OCI-LY7 (cell line): ENCODE data around the gene ZNF333. TPM values are rescaled to one million over a fixed set of nuclear protein-coding genes. Genes with fewer than 3 reads are reported as not detected.

Source experiments
- Bru-seq: library from RNA; stranded (reverse); fragments of 400-500 nt; gene quantifications from one replicate; lab custom pipeline; 2021; lab: Mats Ljungman, UMichigan
- BruChase-seq, 2 experiments: library from RNA; stranded (reverse); fragments of 400-500 nt; gene quantifications; one replicate each; lab custom pipeline; 2021; lab: Mats Ljungman, UMichigan
- BruUV-seq: library from RNA; stranded (reverse); fragments of 400-500 nt; replicated peaks from 2 replicates; lab custom pipeline; 2021; lab: Mats Ljungman, UMichigan
- CTCF ChIA-PET: fragments of 300-600 bp; sonication (Branson Sonifier 250); formaldehyde crosslinking; loops from one replicate; lab custom pipeline; 2022; ENCODE audit warnings: antibody characterized with exemption; ENCODE audit not compliant: unreplicated experiment; lab: Charles Lee
- POLR2A ChIA-PET: fragments of 300-600 bp; sonication (Branson Sonifier 250); formaldehyde crosslinking; loops from one replicate; lab custom pipeline; 2022; ENCODE audit warnings: antibody characterized with exemption; lab: Charles Lee
- DNase-seq: peaks from one replicate; pipeline ENCODE4 v3.0.0-alpha.2; 2015; ENCODE audit warnings: low spot score
- H2AFZ ChIP-seq: fragments of 200-600 bp; sonication (generic), shearing (Covaris generic); 2 replicates; pipeline ENCODE4 v1.6.1; 2014; ENCODE audit warnings: mild to moderate bottlenecking, antibody characterized with exemption, low read length, moderate library complexity
- H3K27ac ChIP-seq: fragments of 200-600 bp; sonication (generic); 2 replicates; pipeline ENCODE4 v1.5.1; 2014; ENCODE audit warnings: mixed run types, low read depth, mild to moderate bottlenecking, moderate library complexity, low read length, inconsistent platforms; ENCODE audit not compliant: poor library complexity, severe bottlenecking
- H3K36me3 ChIP-seq: fragments of 200-600 bp; sonication (generic); 2 replicates; pipeline ENCODE4 v1.6.1; 2014; ENCODE audit warnings: mild to moderate bottlenecking, antibody characterized with exemption, low read length, moderate library complexity, mixed read lengths; ENCODE audit not compliant: insufficient read depth
- H3K4me1 ChIP-seq: fragments of 200-600 bp; sonication (generic); 2 replicates; pipeline ENCODE4 v1.5.1; 2014; ENCODE audit warnings: mild to moderate bottlenecking, low read length; ENCODE audit not compliant: insufficient read depth, poor library complexity, severe bottlenecking
- H3K4me2 ChIP-seq: fragments of 200-600 bp; sonication (generic); 2 replicates; pipeline ENCODE4 v1.6.1; 2014; ENCODE audit warnings: mild to moderate bottlenecking, low read length
- H3K4me3 ChIP-seq: fragments of 200-600 bp; sonication (generic); 2 replicates; pipeline ENCODE4 v1.5.1; 2014; ENCODE audit warnings: mild to moderate bottlenecking, low read depth, low read length; ENCODE audit not compliant: poor library complexity, severe bottlenecking
- H3K79me2 ChIP-seq: fragments of 200-600 bp; sonication (generic); 2 replicates; pipeline ENCODE4 v1.6.1; 2016; ENCODE audit warnings: low read depth, mild to moderate bottlenecking, low read length, moderate library complexity, mixed read lengths; ENCODE audit not compliant: insufficient read depth
- H3K9me2 ChIP-seq: fragments of 200-600 bp; sonication (generic); 2 replicates; pipeline ENCODE4 v1.6.1; 2016; ENCODE audit warnings: mild to moderate bottlenecking, low read length, mixed read lengths; ENCODE audit not compliant: insufficient read depth
- H3K9me3 ChIP-seq: fragments of 200-600 bp; sonication (generic); 2 replicates; pipeline ENCODE4 v1.6.1; 2014; ENCODE audit warnings: mild to moderate bottlenecking, mixed run types, low read length, mixed read lengths
- H4K20me1 ChIP-seq: fragments of 200-600 bp; sonication (generic); 2 replicates; pipeline ENCODE4 v1.6.1; 2014; ENCODE audit warnings: mild to moderate bottlenecking, antibody characterized with exemption, low read length, moderate library complexity, mixed read lengths; ENCODE audit not compliant: insufficient read depth
- CTCF ChIP-seq: fragments of 200-600 bp; sonication (generic); conservative IDR thresholded peaks from 2 replicates; pipeline ENCODE4 v1.5.1; 2014; ENCODE audit warnings: mild to moderate bottlenecking, antibody characterized with exemption, low read length, moderate library complexity, mixed read lengths
- EZH2phosphoT487 ChIP-seq: fragments of 200-600 bp; sonication (generic); IDR thresholded peaks from 2 replicates; pipeline ENCODE4 v1.6.1; 2018; ENCODE audit warnings: low read depth, borderline replicate concordance, mild to moderate bottlenecking, mixed run types, antibody characterized with exemption, low read length, moderate library complexity, mixed read lengths
- intact Hi-C: fragments of 100-400 bp; cut with micrococcal nuclease; formaldehyde crosslinking; loops from one replicate; pipeline ENCODE4 v1.10.0; 2022; ENCODE audit not compliant: unreplicated experiment
- long read RNA-seq: library from polyadenylated mRNA; stranded (forward); transcript quantifications from one replicate; pipeline ENCODE4 v2.0.0, GENCODE V29; 2022
- total RNA-seq, 2 experiments: library from RNA; depleted of rRNA in 1 of 2; stranded (reverse); fragments of >200 nt in 1 of 2; shearing (Covaris generic) in 1 of 2; gene quantifications; 2 replicates each; pipeline ENCODE4 v1.2.3, GENCODE V29; 2014 to 2022

The ZNF333 gene
- 26.1 and 27.3 TPM in 2 replicates for total RNA-seq (2014; rRNA removed; shearing (Covaris generic))
- total RNA-seq (2022): 25.0 and 30.8 TPM in 2 replicates
- Bru-seq, nascent RNA: percentile 50 among the genes with signal in this experiment
- BruChase-seq, experiment 1, labeled RNA remaining after a 6-hour chase: percentile 61 among the genes with signal in this experiment
- percentile 57 among the genes with signal in this experiment for BruChase-seq, experiment 2, labeled RNA remaining after a 2-hour chase
- long read RNA-seq, full-length matches to known transcripts: 7 of 25 reads
- long read RNA-seq, partial matches to known transcripts: 6 of 25 reads
- long read RNA-seq, other reads (novel, unspliced or antisense): 12 of 25 reads

- POLR2A ChIA-PET: interaction anchor here (0.7 to 8.5 kb wide), 9 partner anchors 16 to 746 kb away, joined by 3 to 92 read pairs (median 4); partner anchors contain the start of gene NDUFB7
- peak; percentile 95 for DNase-seq
- TSS peak; percentile 82 for BruUV-seq
Observed at GRCh38 chr19:14689598-14690503, at the start of gene ZNF333. TSS of gene ZNF333 (plus strand) at chr19:14690048. CDS start at chr19:14693492, 3,444 bp downstream.

GRCh38 chr19:14648506-14648905 is 41.3 kb upstream of the ZNF333 start:
- H3K79me2 ChIP-seq: no peaks in the 10 kb centered on the region
- no peaks in the 10 kb centered on the region for H3K4me1 ChIP-seq
- intact Hi-C loops: no loop called here
- BruUV-seq: no TSS peak
- H3K4me3 ChIP-seq: no peak overlapping the region
- POLR2A ChIA-PET: no interaction called here
- no peak for TF ChIP-seq EZH2phosphoT487
- TF ChIP-seq CTCF: no peak
- no peaks in the 10 kb centered on the region for H3K9me3 ChIP-seq
- no peak overlapping the region for H2AFZ ChIP-seq
- no peak for DNase-seq
- H3K27ac ChIP-seq: no peak overlapping the region
- no peak overlapping the region for H3K4me2 ChIP-seq
- no peaks in the 10 kb centered on the region for H3K36me3 ChIP-seq
- H3K9me2 ChIP-seq: no peaks in the 10 kb centered on the region
- no peaks in the 10 kb centered on the region for H4K20me1 ChIP-seq
- CTCF ChIA-PET: no interaction called here

More at GRCh38 chr19:14689598-14690503, at the start of gene ZNF333:
- TF ChIP-seq EZH2phosphoT487 (no peak), CTCF (no peak)
- Histone ChIP-seq H3K4me2 (peak within 1 kb of the TSS; percentile 85), H4K20me1 (no peaks in the 10 kb centered on the region), H3K36me3 (peaks cover 6% of the 10 kb centered on the region; the same call in 1 of the 2 replicates), H2AFZ (peak within 1 kb of the TSS; percentile 69), H3K27ac (peak within 1 kb of the TSS; percentile 86), H3K4me1 (peaks cover 49% of the 10 kb centered on the region), H3K9me2 (no peaks in the 10 kb centered on the region), H3K4me3 (peak within 1 kb of the TSS; percentile 80), H3K9me3 (peaks cover 7% of the 10 kb centered on the region; the same call in 1 of the 2 replicates), H3K79me2 (peaks cover 12% of the 10 kb centered on the region)
- intact Hi-C loops: loop anchor here (1.0 kb wide), 2 partner anchors 118 to 161 kb away; partner anchors contain the start of genes NDUFB7 and TECR
- CTCF ChIA-PET: interaction anchor here (0.6 to 6.8 kb wide), 3 partner anchors 113 to 224 kb away, joined by 3 to 70 read pairs (median 9); partner anchors contain the start of gene NDUFB7
